Esophagus squamous epithelium (tissue), 5 donors: Measurements from ENCODE around the gene HAUS1. TPM values are rescaled to one million over a fixed set of nuclear protein-coding genes. Genes with fewer than 3 reads are reported as not detected.
"Not testable (repeated sequence)": the region's sequence is repeated elsewhere in the genome, so short reads cannot be mapped to it uniquely, and the experiment has no call there.

Experiments used
- DNase-seq: peaks from one replicate; lab custom pipeline; 2025; lab: John Stamatoyannopoulos, UW
- H3K27ac ChIP-seq, 4 donors: fragments of 200-600 bp; sonication (generic); one replicate each; pipeline ENCODE4 v1.5.1; 2016 to 2019; ENCODE audit warnings: mild to moderate bottlenecking in 1 of 4
- H3K27me3 ChIP-seq, 4 donors: fragments of 200-600 bp; sonication (generic); 1 replicate in 3 of 4; 2 replicates in 1 of 4; pipeline versions ENCODE4 v1.5.1 to v1.6.0; 2017 to 2021; ENCODE audit warnings: antibody characterized with exemption in 1 of 4
- H3K36me3 ChIP-seq, 3 donors: fragments of 200-600 bp; sonication (generic); one replicate each; pipeline ENCODE4 v1.5.1; 2016 to 2019
- H3K4me1 ChIP-seq, 3 donors: fragments of 200-600 bp; sonication (generic); one replicate each; pipeline ENCODE4 v1.5.1; 2017 to 2019
- H3K4me3 ChIP-seq, 4 donors: fragments of 200-600 bp; sonication (generic); 1 replicate in 3 of 4; 2 replicates in 1 of 4; pipeline ENCODE4 v1.5.1; 2016 to 2019; ENCODE audit warnings: mild to moderate bottlenecking in 2 of 4, moderate library complexity in 1 of 4
- H3K9me3 ChIP-seq, 3 donors: fragments of 200-600 bp; sonication (generic); one replicate each; pipeline ENCODE4 v1.5.1; 2016 to 2019
- CTCF ChIP-seq, 6 experiments: fragments of 450-650 bp in 4 of 6; fragments of 200-600 bp in 2 of 6; sonication (generic) in 2 of 6; IDR thresholded peaks; one replicate each; pipeline ENCODE4 v1.5.1; 2016 to 2019; ENCODE audit warnings: antibody characterized with exemption in 6 of 6, mild to moderate bottlenecking in 4 of 6, moderate library complexity in 4 of 6
- POLR2A ChIP-seq, 4 donors: fragments of 450-650 bp; IDR thresholded peaks; one replicate each; pipeline ENCODE4 v1.6.1; 2017; ENCODE audit warnings: antibody characterized with exemption in 4 of 4, mild to moderate bottlenecking in 4 of 4, moderate library complexity in 3 of 4
- WGBS, 2 donors: methylation state at CpG; one replicate each; pipeline ENCODE4 v1.1.5; 2018; 5-methylcytosine and 5-hydroxymethylcytosine counted together
- intact Hi-C: fragments of 100-400 bp; cut with DNase I; formaldehyde crosslinking; loops from one replicate; pipeline ENCODE4 v1.15.0; 2022
- total RNA-seq, 4 donors: library from RNA; depleted of rRNA; stranded (reverse); fragments of >200 nt; gene quantifications; one replicate each; pipeline ENCODE4 v1.1.0, GENCODE V29; 2016
- donor health status: DM: yes; HTN: yes; CAD: no.

Gene HAUS1
- total RNA-seq, 4 donors from 2014 or later, result 21.1 to 57.3 (median 26.7) TPM

- 85 to 96% methylated on average over 2 of the region's 2 CpGs for WGBS, 2 donors
- intact Hi-C loops, result no loop called here
- Histone ChIP-seq H3K36me3 (peaks cover 41 to 100% (median 64%) of the 10 kb centered on the region in 3 donors), H3K4me1 (peaks cover 0 to 14% (median 0%) of the 10 kb centered on the region in 3 donors), H3K27ac (no peak overlapping the region), H3K27me3 (no peaks in the 10 kb centered on the region), H3K4me3 (no peak overlapping the region), H3K9me3 (no peaks in the 10 kb centered on the region)
- no peak for TF ChIP-seq POLR2A (IDR thresholded peaks at IDR 0.05)
- no peak for TF ChIP-seq CTCF (IDR thresholded peaks at IDR 0.05)
- no peak for DNase-seq
Measured at GRCh38 chr18:46084431-46084830, 19.8 kb upstream of the HAUS1 start.

- H3K27me3 ChIP-seq, H3K4me3 ChIP-seq, H3K9me3 ChIP-seq, intact Hi-C loops, H3K27ac ChIP-seq, DNase-seq: not testable (repeated sequence)
- peaks cover 46 to 100% (median 69%) of the 10 kb centered on the region in 3 donors for H3K36me3 ChIP-seq
- peaks cover 0 to 29% (median 0%) of the 10 kb centered on the region in 3 donors for H3K4me1 ChIP-seq
- whole genome bisulfite sequencing, 2 donors, result 47 to 80% methylated on average over 7 to 8 of the region's 8 CpGs
Measured at GRCh38 chr18:46088501-46088900, 15.7 kb upstream of the HAUS1 start.

- intact Hi-C loops, result no loop called here
- no peak for DNase-seq
- Histone ChIP-seq H3K4me3 (peak overlapping the region in 1 of 4 donors; percentile 14), H3K4me1 (peaks cover 16 to 60% (median 18%) of the 10 kb centered on the region in 3 donors), H3K9me3 (no peaks in the 10 kb centered on the region), H3K27ac (no peak overlapping the region), H3K36me3 (peaks cover 15 to 49% (median 20%) of the 10 kb centered on the region in 3 donors), H3K27me3 (no peaks in the 10 kb centered on the region)
- no peak for TF ChIP-seq POLR2A (IDR thresholded peaks at IDR 0.05)
- no peak for TF ChIP-seq CTCF (IDR thresholded peaks at IDR 0.05)
- 93% methylated on average over 10 of the region's 10 CpGs for whole genome bisulfite sequencing, 2 donors
Measured at GRCh38 chr18:46095532-46095931, 8.7 kb upstream of the HAUS1 start.

- TF ChIP-seq CTCF (IDR thresholded peaks at IDR 0.05) (no peak), POLR2A (IDR thresholded peaks at IDR 0.05) (no peak)
- Histone ChIP-seq H3K27ac (peak overlapping the region; percentile 90 to 95 (median 93)), H3K4me3 (peak overlapping the region; percentile 67 to 96 (median 92)), H3K27me3 (no peaks in the 10 kb centered on the region), H3K9me3 (no peaks in the 10 kb centered on the region), H3K4me1 (peaks cover 16 to 56% (median 18%) of the 10 kb centered on the region in 3 donors), H3K36me3 (peaks cover 4 to 37% (median 13%) of the 10 kb centered on the region in 3 donors)
- 19 to 25% methylated on average over 21 to 22 of the region's 22 CpGs for WGBS, 2 donors
- intact Hi-C loops, result no loop called here
- no peak for DNase-seq
Measured at GRCh38 chr18:46096651-46097300, 7.4 kb upstream of the HAUS1 start.

DNA sequence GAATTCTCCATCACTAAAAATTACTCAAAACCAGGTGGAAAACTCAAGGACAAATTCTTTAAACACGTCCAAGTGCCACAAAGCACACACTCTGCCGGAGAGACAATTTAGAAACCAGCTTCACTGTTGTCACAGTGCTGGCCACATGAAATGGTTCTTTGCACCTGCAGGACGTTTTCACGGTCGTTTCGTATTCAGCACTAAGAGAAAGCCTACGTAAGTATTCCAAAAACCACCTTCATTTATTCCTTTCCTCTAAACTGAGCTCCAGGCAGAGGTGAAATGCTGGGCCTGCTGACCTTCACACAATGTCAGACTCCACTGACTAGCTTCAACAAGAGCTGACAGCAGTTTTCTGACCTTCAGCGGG lies 6.8 kb upstream of the HAUS1 start:
- intact Hi-C loops, result no loop called here
- TF ChIP-seq CTCF (IDR thresholded peaks at IDR 0.05), result no peak
- TF ChIP-seq POLR2A (IDR thresholded peaks at IDR 0.05), result no peak
- WGBS, 2 donors, result 0 to 1% methylated on average over 6 to 7 of the region's 8 CpGs
- Histone ChIP-seq H3K36me3 (peaks cover 4 to 30% (median 13%) of the 10 kb centered on the region in 3 donors), H3K4me1 (peaks cover 16 to 56% (median 18%) of the 10 kb centered on the region in 3 donors), H3K27ac (peak overlapping the region; percentile 90 to 95 (median 93)), H3K4me3 (peak overlapping the region; percentile 67 to 96 (median 92)), H3K9me3 (no peaks in the 10 kb centered on the region), H3K27me3 (no peaks in the 10 kb centered on the region)
- no peak for DNase-seq
